ENCODE data around the gene BCKDHA.
"Not testable (repeated sequence)": the region's sequence is repeated elsewhere in the genome, so short reads cannot be mapped to it uniquely, and the experiment has no call there.

BCKDHA gene

GRCh38 chr19:41373993-41374392 is 23.6 kb upstream of the BCKDHA start:
- peak overlapping the region; percentile 57 for H3K27ac Mint-ChIP-seq (ENCODE audit: low read depth)
- peaks cover 3% of the 10 kb centered on the region for H3K36me3 Mint-ChIP-seq (ENCODE audit: insufficient read depth)
- peaks cover 26% of the 10 kb centered on the region for H3K4me1 Mint-ChIP-seq
- H3K9me3 Mint-ChIP-seq: no peaks in the 10 kb centered on the region
- no peak overlapping the region for H3K4me3 Mint-ChIP-seq
- DNase-seq (ENCODE audit: low spot score in 2 of 2) (no peak), ATAC-seq (replicated peaks; ENCODE audit: extremely low read depth, poor library complexity, severe bottlenecking) (no peak)
- H3K27me3 Mint-ChIP-seq: no peaks in the 10 kb centered on the region

- Mint-ChIP-seq H3K4me3 (peak within 1 kb of the TSS; percentile 62), H3K9me3 (no peaks in the 10 kb centered on the region), H3K27me3 (no peaks in the 10 kb centered on the region), H3K27ac (ENCODE audit: low read depth) (peak within 1 kb of the TSS; percentile 29), H3K4me1 (peaks cover 22% of the 10 kb centered on the region), H3K36me3 (ENCODE audit: insufficient read depth) (peaks cover 4% of the 10 kb centered on the region)
- ATAC-seq (replicated peaks; ENCODE audit: extremely low read depth, poor library complexity, severe bottlenecking): peak; percentile 56
- DNase-seq (ENCODE audit: low spot score in 2 of 2): no peak
Measured at GRCh38 chr19:41376241-41376997, 21.2 kb upstream of the BCKDHA start, which contains the start of gene TMEM91. TSS of gene TMEM91 (plus strand) at chr19:41376533. CDS start at chr19:41378310, 1,777 bp downstream.

GRCh38 chr19:41376998-41377365 is 20.6 kb upstream of the BCKDHA start:
- ATAC-seq (replicated peaks; ENCODE audit: extremely low read depth, poor library complexity, severe bottlenecking): peak; percentile 63
- Mint-ChIP-seq H3K27me3 (no peaks in the 10 kb centered on the region), H3K4me3 (peak overlapping the region; percentile 62), H3K4me1 (peaks cover 20% of the 10 kb centered on the region), H3K36me3 (ENCODE audit: insufficient read depth) (peaks cover 4% of the 10 kb centered on the region), H3K9me3 (no peaks in the 10 kb centered on the region), H3K27ac (ENCODE audit: low read depth) (peak overlapping the region; percentile 29)
- no peak for DNase-seq (ENCODE audit: low spot score in 2 of 2)

- Mint-ChIP-seq H3K36me3 (ENCODE audit: insufficient read depth) (peaks cover 7% of the 10 kb centered on the region), H3K4me1 (peaks cover 20% of the 10 kb centered on the region), H3K9me3 (no peaks in the 10 kb centered on the region), H3K27ac (ENCODE audit: low read depth) (peak overlapping the region; percentile 40), H3K4me3 (no peak overlapping the region), H3K27me3 (no peaks in the 10 kb centered on the region)
- DNase-seq (ENCODE audit: low spot score in 2 of 2): no peak
- ATAC-seq (replicated peaks; ENCODE audit: extremely low read depth, poor library complexity, severe bottlenecking): no peak
Measured at GRCh38 chr19:41377977-41378709, 19.5 kb upstream of the BCKDHA start.

- not testable (repeated sequence) for H3K36me3 Mint-ChIP-seq (ENCODE audit: insufficient read depth); H3K27me3 Mint-ChIP-seq; H3K9me3 Mint-ChIP-seq; H3K4me3 Mint-ChIP-seq; DNase-seq (ENCODE audit: low spot score in 2 of 2); ATAC-seq (replicated peaks; ENCODE audit: extremely low read depth, poor library complexity, severe bottlenecking); H3K27ac Mint-ChIP-seq (ENCODE audit: low read depth)
- H3K4me1 Mint-ChIP-seq: peaks cover 14% of the 10 kb centered on the region
Measured at GRCh38 chr19:41381536-41381935, 16.1 kb upstream of the BCKDHA start.

- H3K9me3 Mint-ChIP-seq: no peaks in the 10 kb centered on the region
- H3K36me3 Mint-ChIP-seq (ENCODE audit: insufficient read depth): peaks cover 9% of the 10 kb centered on the region
- no peak for ATAC-seq (replicated peaks; ENCODE audit: extremely low read depth, poor library complexity, severe bottlenecking)
Measured at GRCh38 chr19:41384351-41384750, 13.3 kb upstream of the BCKDHA start.

GRCh38 chr19:41386442-41386841 is 11.2 kb upstream of the BCKDHA start:
- no peaks in the 10 kb centered on the region for H3K4me1 Mint-ChIP-seq
- peaks cover 14% of the 10 kb centered on the region for H3K36me3 Mint-ChIP-seq (ENCODE audit: insufficient read depth)
- ATAC-seq (replicated peaks; ENCODE audit: extremely low read depth, poor library complexity, severe bottlenecking) (no peak), DNase-seq (ENCODE audit: low spot score in 2 of 2) (no peak)
- no peaks in the 10 kb centered on the region for H3K27me3 Mint-ChIP-seq
- no peak overlapping the region for H3K4me3 Mint-ChIP-seq
- no peak overlapping the region for H3K27ac Mint-ChIP-seq (ENCODE audit: low read depth)
- no peaks in the 10 kb centered on the region for H3K9me3 Mint-ChIP-seq

More at GRCh38 chr19:41384351-41384750, 13.3 kb upstream of the BCKDHA start:
- DNase-seq (ENCODE audit: low spot score in 2 of 2): no peak
- Mint-ChIP-seq H3K4me3 (no peak overlapping the region), H3K27ac (ENCODE audit: low read depth) (no peak overlapping the region), H3K4me1 (no peaks in the 10 kb centered on the region), H3K27me3 (no peaks in the 10 kb centered on the region)

- Mint-ChIP-seq H3K27ac (ENCODE audit: low read depth) (no peak overlapping the region), H3K36me3 (ENCODE audit: insufficient read depth) (peaks cover 18% of the 10 kb centered on the region), H3K27me3 (no peaks in the 10 kb centered on the region), H3K9me3 (no peaks in the 10 kb centered on the region), H3K4me3 (no peak overlapping the region), H3K4me1 (peaks cover 11% of the 10 kb centered on the region)
- no peak for DNase-seq (ENCODE audit: low spot score in 2 of 2)
- ATAC-seq (replicated peaks; ENCODE audit: extremely low read depth, poor library complexity, severe bottlenecking): no peak
Measured at GRCh38 chr19:41391618-41392017, 6.0 kb upstream of the BCKDHA start.

GRCh38 chr19:41392775-41393174 is 4.8 kb upstream of the BCKDHA start:
- Mint-ChIP-seq H3K27me3 (no peaks in the 10 kb centered on the region), H3K36me3 (ENCODE audit: insufficient read depth) (peaks cover 19% of the 10 kb centered on the region), H3K27ac (ENCODE audit: low read depth) (no peak overlapping the region), H3K4me3 (no peak overlapping the region), H3K9me3 (no peaks in the 10 kb centered on the region), H3K4me1 (peaks cover 18% of the 10 kb centered on the region)
- ATAC-seq (replicated peaks; ENCODE audit: extremely low read depth, poor library complexity, severe bottlenecking): no peak
- no peak for DNase-seq (ENCODE audit: low spot score in 2 of 2)

GRCh38 chr19:41395355-41395754 is 2.3 kb upstream of the BCKDHA start:
- Mint-ChIP-seq H3K9me3 (no peaks in the 10 kb centered on the region), H3K36me3 (ENCODE audit: insufficient read depth) (peaks cover 20% of the 10 kb centered on the region), H3K27me3 (no peaks in the 10 kb centered on the region), H3K27ac (ENCODE audit: low read depth) (no peak overlapping the region), H3K4me3 (peak overlapping the region; percentile 100), H3K4me1 (peaks cover 39% of the 10 kb centered on the region)
- ATAC-seq (replicated peaks; ENCODE audit: extremely low read depth, poor library complexity, severe bottlenecking) (no peak), DNase-seq (ENCODE audit: low spot score in 2 of 2) (no peak)

GRCh38 chr19:41398050-41398418 is 416 bp downstream of the BCKDHA start:
- H3K9me3 Mint-ChIP-seq: no peaks in the 10 kb centered on the region

GRCh38 chr19:41398598-41398997 is 980 bp downstream of the BCKDHA start:
- Mint-ChIP-seq H3K27me3 (no peaks in the 10 kb centered on the region), H3K36me3 (ENCODE audit: insufficient read depth) (peaks cover 19% of the 10 kb centered on the region), H3K4me1 (peaks cover 55% of the 10 kb centered on the region), H3K4me3 (peak overlapping the region; percentile 100), H3K9me3 (no peaks in the 10 kb centered on the region), H3K27ac (ENCODE audit: low read depth) (peak overlapping the region; percentile 98)
- ATAC-seq (replicated peaks; ENCODE audit: extremely low read depth, poor library complexity, severe bottlenecking) (no peak), DNase-seq (ENCODE audit: low spot score in 2 of 2) (no peak)

More at GRCh38 chr19:41398050-41398418, 416 bp downstream of the BCKDHA start:
- H3K36me3 Mint-ChIP-seq (ENCODE audit: insufficient read depth): peaks cover 16% of the 10 kb centered on the region
- H3K4me1 Mint-ChIP-seq: peaks cover 51% of the 10 kb centered on the region
- peak overlapping the region; percentile 98 for H3K27ac Mint-ChIP-seq (ENCODE audit: low read depth)
- no peak for DNase-seq (ENCODE audit: low spot score in 2 of 2)
- no peaks in the 10 kb centered on the region for H3K27me3 Mint-ChIP-seq
- no peak for ATAC-seq (replicated peaks; ENCODE audit: extremely low read depth, poor library complexity, severe bottlenecking)
- peak overlapping the region; percentile 100 for H3K4me3 Mint-ChIP-seq

- Mint-ChIP-seq H3K4me3 (peak overlapping the region; percentile 100), H3K27ac (ENCODE audit: low read depth) (peak overlapping the region; percentile 61), H3K9me3 (no peaks in the 10 kb centered on the region), H3K27me3 (no peaks in the 10 kb centered on the region), H3K4me1 (peaks cover 56% of the 10 kb centered on the region), H3K36me3 (ENCODE audit: insufficient read depth) (peaks cover 17% of the 10 kb centered on the region)
- DNase-seq (ENCODE audit: low spot score in 2 of 2): no peak
- ATAC-seq (replicated peaks; ENCODE audit: extremely low read depth, poor library complexity, severe bottlenecking): no peak
Measured at GRCh38 chr19:41399091-41399490, 1.5 kb downstream of the BCKDHA start.

Data from central memory CD8-positive, alpha-beta T cell (primary cell).